H1 (cell line): ENCODE measurements around the gene CCBE1.

Source experiments
- CBX5 ChIP-seq: fragments of 300-800, 300-1000 bp; sonication (generic); IDR thresholded peaks from 2 replicates; pipeline ENCODE4 v1.7.1; 2016; ENCODE audit warnings: antibody characterized with exemption, low read length, low read depth
- CREB1 ChIP-seq: IDR thresholded peaks from 2 replicates; pipeline ENCODE4 v1.6.1; 2012; ENCODE audit warnings: inconsistent platforms
- CTCF ChIP-seq, 3 experiments: IDR thresholded peaks; 1 replicate in 2 of 3; 2 replicates in 1 of 3; pipeline versions ENCODE4 v1.5.1 to v1.6.1; 2011; ENCODE audit warnings: low read length in 3 of 3, mild to moderate bottlenecking in 3 of 3, inconsistent platforms in 2 of 3, low read depth in 1 of 3, moderate library complexity in 1 of 3; ENCODE audit not compliant: insufficient read depth in 1 of 3; ENCODE audit errors: control extremely low read depth in 1 of 3
- EZH2 ChIP-seq: fragments of 200-600 bp; sonication (generic); IDR thresholded peaks from 2 replicates; pipeline ENCODE4 v1.7.1; 2012; ENCODE audit warnings: low read depth, mild to moderate bottlenecking, moderate library complexity, low read length, inconsistent platforms; ENCODE audit not compliant: severe bottlenecking
- MAFK ChIP-seq: IDR thresholded peaks from 2 replicates; pipeline ENCODE4 v1.6.1; 2012; ENCODE audit warnings: low read depth, mild to moderate bottlenecking, improper control_type of control experiment, low read length
- NANOG ChIP-seq: IDR thresholded peaks from 2 replicates; pipeline ENCODE4 v1.6.1; 2011; ENCODE audit warnings: low read length, low read depth, mild to moderate bottlenecking, inconsistent platforms; ENCODE audit not compliant: insufficient read depth, poor library complexity, severe bottlenecking
- POLR2AphosphoS5 ChIP-seq: IDR thresholded peaks from 2 replicates; pipeline ENCODE4 v1.6.1; 2011; ENCODE audit warnings: low read depth, low read length

GRCh38 chr18:59555995-59556659 lies 141.1 kb downstream of the CCBE1 start:
- TF ChIP-seq CTCF (IDR thresholded peaks at IDR 0.05; ENCODE audit: control extremely low read depth in 1 of 3, insufficient read depth in 1 of 3, low read depth in 1 of 3, low read length in 3 of 3) (no peak), CREB1 (no peak), EZH2 (no peak), MAFK (no peak), POLR2AphosphoS5 (no peak), CBX5 (no peak), NANOG (no peak)
